Neural progenitor cell (in vitro differentiated cells): ENCODE measurements around the gene TTC39C.

Experiments used
- CTCF ChIP-seq: fragments of 200-600 bp; sonication (generic); IDR thresholded peaks from 2 replicates; pipeline ENCODE4 v1.5.1; 2017; ENCODE audit warnings: antibody characterized with exemption, mild to moderate bottlenecking
- EZH2 ChIP-seq: fragments of 200-600 bp; sonication (generic); IDR thresholded peaks from 2 replicates; pipeline ENCODE4 v1.6.1; 2017; ENCODE audit warnings: antibody characterized with exemption, mild to moderate bottlenecking, moderate library complexity
- EZH2phosphoT487 ChIP-seq: fragments of 200-600 bp; sonication (generic); IDR thresholded peaks from 2 replicates; pipeline ENCODE4 v1.6.1; 2017; ENCODE audit warnings: antibody characterized with exemption

GRCh38 chr18:24073791-24074190, 59.2 kb downstream of the TTC39C start:
- TF ChIP-seq CTCF, result no peak
- no peak for TF ChIP-seq EZH2
- no peak for TF ChIP-seq EZH2phosphoT487
